Ovary (tissue), 9 donors: ENCODE data around the gene TMEM205. TPM values are rescaled to one million over a fixed set of nuclear protein-coding genes. Genes with fewer than 3 reads are reported as not detected.

Experiments
- DNase-seq, 5 donors: peaks; one replicate each; pipeline ENCODE4 v3.0.0-alpha.2; 2019 to 2020
- H3K27ac ChIP-seq, 2 donors: fragments of 200-600 bp; one replicate each; pipeline versions ENCODE4 v1.5.1 to v1.8.0; 2019 to 2022
- H3K27me3 ChIP-seq: fragments of 200-600 bp; one replicate; pipeline ENCODE4 v1.8.0; 2022
- H3K36me3 ChIP-seq: fragments of 200-600 bp; sonication (generic); one replicate; pipeline ENCODE4 v1.5.1; 2019
- H3K4me1 ChIP-seq: one replicate; pipeline ENCODE4 v1.8.1; 2013; ENCODE audit warnings: mild to moderate bottlenecking, moderate library complexity; ENCODE audit not compliant: insufficient read depth
- H3K4me3 ChIP-seq: fragments of 200-600 bp; sonication (generic); one replicate; pipeline ENCODE4 v1.5.1; 2017
- H3K9me3 ChIP-seq, 2 donors: fragments of 200-600 bp in 1 of 2; sonication (generic) in 1 of 2; one replicate each; pipeline versions ENCODE4 v1.5.1 to v1.8.1; 2013 to 2019; ENCODE audit warnings: mild to moderate bottlenecking in 1 of 2, moderate library complexity in 1 of 2
- CTCF ChIP-seq, 3 donors: fragments of 450-650 bp in 2 of 3; fragments of 200-600 bp in 1 of 3; IDR thresholded peaks; one replicate each; pipeline versions ENCODE4 v1.5.1 to v1.8.0; 2016 to 2022; ENCODE audit warnings: antibody characterized with exemption in 3 of 3, mild to moderate bottlenecking in 1 of 3
- EP300 ChIP-seq: sonication (generic); formaldehyde crosslinking; IDR thresholded peaks from one replicate; pipeline ENCODE4 v1.6.1; 2017; ENCODE audit warnings: antibody characterized with exemption
- POLR2A ChIP-seq: fragments of 450-650 bp; IDR thresholded peaks from one replicate; pipeline ENCODE4 v1.6.1; 2017; ENCODE audit warnings: antibody characterized with exemption, mild to moderate bottlenecking, moderate library complexity
- WGBS, 3 donors: extraction: QIAGEN DNeasy Blood & Tissue Kit in 1 of 3; methylation state at CpG; one replicate each; pipeline versions ENCODE4 v1.1.5 to v1.1.7; 2013 to 2017; 5-methylcytosine and 5-hydroxymethylcytosine counted together
- intact Hi-C, 4 donors: fragments of 100-400 bp; cut with DNase I; formaldehyde crosslinking; loops; one replicate each; pipeline versions ENCODE4 v1.11.0 to v1.15.1; 2022 to 2023
- polyA plus RNA-seq, 2 donors: library from polyadenylated mRNA; stranded (reverse); fragments of 200-250 nt in 1 of 2; fragments of 350-450 nt in 1 of 2; fragmentation: Illumina TruSeq in 1 of 2; extraction: RNeasy Lipid Tissue Mini Kit (QIAGEN cat#74804) in 1 of 2; gene quantifications; one replicate each; pipeline ENCODE4 v1.2.3, GENCODE V29; 2013 to 2014
- total RNA-seq, 7 donors: library from RNA; depleted of rRNA in 2 of 7; stranded (reverse); fragments of >200 nt in 2 of 7; fragmentation: NEBNext Ultra II Directional in 3 of 7; extraction: Animal tissue kit (Norgen Biotek cat#: 25700) in 3 of 7; gene quantifications; one replicate each; pipeline versions ENCODE4 v1.1.0 to v1.2.4, GENCODE V29; 2016 to 2023
- donor health status: DM: no; HTN: no; CAD: no; lungs with moderate emphysema.
- donor health status: DM: no; HTN: no; CAD: no.
- donor health status: Bipolar disorder and iron deficiency.
- donor health status: DM: yes; HTN: yes; CAD: no.
- donor health status: DM: no; HTN: no; CAD: no.
- donor health status: DM: yes; HTN: yes; CAD: no.

The TMEM205 gene
- total and polyA plus RNA-seq, 9 donors: 64.0 to 296 (median 80.5) TPM

GRCh38 chr19:11387162-11388034, 41.3 kb upstream of the TMEM205 start:
- TF ChIP-seq EP300: no peak
- no peak for TF ChIP-seq CTCF (IDR thresholded peaks at IDR 0.05)
- TF ChIP-seq POLR2A: no peak
- 70 to 80% (median 73%) methylated on average over 19 of the region's 19 CpGs for WGBS, 3 donors
- Histone ChIP-seq H3K4me3 (no peak overlapping the region), H3K9me3 (peaks cover 0 to 3% of the 10 kb centered on the region in 2 donors), H3K27ac (no peak overlapping the region), H3K27me3 (no peaks in the 10 kb centered on the region), H3K36me3 (no peaks in the 10 kb centered on the region), H3K4me1 (peaks cover 2% of the 10 kb centered on the region)
- intact Hi-C loops: loop anchor here in 1 of 4 donors (10.0 kb wide), 1 partner anchor 97 kb away; the partner anchor contains the start of gene ELAVL3
- DNase-seq: no peak

GRCh38 chr19:11384778-11385129, 38.7 kb upstream of the TMEM205 start:
- intact Hi-C loops: loop anchor here in 3 of 4 donors (5.0 to 10.0 kb wide), 3 partner anchors 48 to 100 kb away; partner anchors contain the start of gene ELAVL3 (in 1 of the 3)
- Histone ChIP-seq H3K27me3 (no peaks in the 10 kb centered on the region), H3K9me3 (no peaks in the 10 kb centered on the region), H3K36me3 (no peaks in the 10 kb centered on the region), H3K4me3 (no peak overlapping the region), H3K27ac (no peak overlapping the region), H3K4me1 (peaks cover 9% of the 10 kb centered on the region)
- no peak for TF ChIP-seq CTCF (IDR thresholded peaks at IDR 0.05)
- TF ChIP-seq POLR2A: no peak
- TF ChIP-seq EP300: no peak
- 79 to 85% (median 83%) methylated on average over 5 of the region's 5 CpGs for WGBS, 3 donors
- no peak for DNase-seq

GRCh38 chr19:11383706-11384048, 37.6 kb upstream of the TMEM205 start:
- no peak overlapping the region for H3K27ac ChIP-seq
- H3K36me3 ChIP-seq: no peaks in the 10 kb centered on the region
- intact Hi-C loops: loop anchor here in 3 of 4 donors (5.0 to 10.0 kb wide), 3 partner anchors 49 to 101 kb away; partner anchors contain the start of gene ELAVL3 (in 1 of the 3)
- no peaks in the 10 kb centered on the region for H3K27me3 ChIP-seq
- H3K9me3 ChIP-seq: no peaks in the 10 kb centered on the region
- H3K4me3 ChIP-seq: no peak overlapping the region
- H3K4me1 ChIP-seq: peaks cover 9% of the 10 kb centered on the region
- no peak for DNase-seq
- TF ChIP-seq POLR2A (no peak), CTCF (IDR thresholded peaks at IDR 0.05) (no peak), EP300 (no peak)
- WGBS, 3 donors: 1 to 2% (median 2%) methylated on average over 9 of the region's 9 CpGs

- Histone ChIP-seq H3K4me1 (peaks cover 9% of the 10 kb centered on the region), H3K9me3 (no peaks in the 10 kb centered on the region), H3K36me3 (no peaks in the 10 kb centered on the region), H3K27me3 (no peaks in the 10 kb centered on the region), H3K27ac (no peak overlapping the region), H3K4me3 (no peak overlapping the region)
- no peak for TF ChIP-seq POLR2A
- DNase-seq: peak in 2 of 5 donors; percentile 50 to 52
- WGBS, 3 donors: 1 to 2% (median 1%) methylated on average over 57 to 65 of the region's 65 CpGs
- intact Hi-C loops: loop anchor here in 3 of 4 donors (5.0 to 10.0 kb wide), 3 partner anchors 49 to 102 kb away; partner anchors contain the start of gene ELAVL3 (in 1 of the 3)
Measured at GRCh38 chr19:11382898-11383705, 37.0 kb upstream of the TMEM205 start.
